CD4-positive, alpha-beta T cell treated with Interleukin-17A for 1 hour (primary cell): Measurements from ENCODE around the gene ZC3H7A.

ENCODE experiments used
- DNase-seq: peaks from one replicate; pipeline ENCODE4 v3.0.0-alpha.2; 2020

Gene ZC3H7A

DNA sequence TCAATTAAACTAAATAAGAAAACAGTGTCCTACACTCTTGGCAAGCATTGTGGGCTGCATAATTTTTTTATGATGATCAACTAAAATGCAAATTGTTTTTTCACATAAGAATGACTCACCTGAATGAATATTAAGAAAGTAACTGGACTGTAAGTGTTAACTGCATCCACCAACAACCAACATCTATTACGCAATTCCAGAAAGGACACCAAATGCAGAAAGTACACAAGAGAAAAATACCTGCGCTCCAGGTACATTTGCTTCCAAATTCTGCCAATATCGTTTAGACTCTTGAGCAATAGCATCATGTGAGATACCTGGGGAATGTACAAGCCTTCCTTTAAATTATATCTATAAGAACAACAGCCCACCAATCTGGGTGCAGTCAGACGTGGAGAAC is 34.6 kb downstream of the ZC3H7A start:
- DNase-seq = no peak

DNA sequence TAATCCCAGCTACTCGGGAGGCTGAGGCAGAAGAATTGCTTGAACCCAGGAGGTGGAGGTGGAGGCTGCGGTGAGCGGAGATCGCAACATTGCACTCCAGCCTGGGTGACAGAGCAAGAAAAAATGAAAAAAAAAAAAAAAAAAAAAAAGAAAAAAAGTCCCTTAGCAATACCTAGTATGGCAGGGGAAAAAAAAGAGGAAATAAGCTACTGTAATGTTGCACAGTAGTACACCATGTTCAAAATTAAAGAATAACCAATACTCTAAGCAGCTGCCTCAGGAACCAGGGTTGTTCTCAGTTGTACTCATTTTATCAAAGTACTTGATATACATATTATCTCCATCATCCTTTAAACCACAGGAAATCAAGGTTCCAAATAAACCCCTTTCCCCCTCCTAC is 37.1 kb downstream of the ZC3H7A start:
- no peak for DNase-seq

DNA sequence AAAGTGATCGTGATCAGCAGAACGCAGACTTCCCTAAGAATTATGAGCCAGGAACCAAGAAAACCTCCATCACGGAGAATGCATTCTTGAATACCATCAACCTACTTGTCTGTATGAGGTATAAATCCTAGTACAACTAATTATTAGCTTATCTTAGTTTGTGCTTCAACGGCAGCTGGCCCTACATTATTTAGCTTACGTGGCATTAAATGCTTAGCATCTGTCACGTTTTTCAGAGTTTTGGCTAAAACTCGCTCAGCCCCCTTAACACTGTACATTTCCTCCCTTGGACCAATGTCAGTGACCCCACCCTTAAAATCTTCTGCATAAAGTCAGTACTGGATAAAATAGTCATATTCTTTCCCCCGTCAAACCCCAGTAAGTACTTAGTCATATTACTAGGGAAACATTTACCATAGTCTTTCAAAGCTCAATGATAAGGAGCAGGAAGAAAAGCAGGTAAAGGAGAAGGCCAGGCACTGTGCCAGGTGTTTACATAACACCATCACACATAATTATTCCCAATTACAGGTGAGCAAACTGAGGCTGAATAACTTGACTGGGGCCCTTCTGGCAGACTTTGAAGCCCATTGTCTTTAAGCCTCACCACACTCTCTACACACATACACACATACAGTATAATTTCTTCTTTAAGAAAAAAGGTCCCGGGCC is 37.8 kb downstream of the ZC3H7A start:
- DNase-seq = no peak

DNA sequence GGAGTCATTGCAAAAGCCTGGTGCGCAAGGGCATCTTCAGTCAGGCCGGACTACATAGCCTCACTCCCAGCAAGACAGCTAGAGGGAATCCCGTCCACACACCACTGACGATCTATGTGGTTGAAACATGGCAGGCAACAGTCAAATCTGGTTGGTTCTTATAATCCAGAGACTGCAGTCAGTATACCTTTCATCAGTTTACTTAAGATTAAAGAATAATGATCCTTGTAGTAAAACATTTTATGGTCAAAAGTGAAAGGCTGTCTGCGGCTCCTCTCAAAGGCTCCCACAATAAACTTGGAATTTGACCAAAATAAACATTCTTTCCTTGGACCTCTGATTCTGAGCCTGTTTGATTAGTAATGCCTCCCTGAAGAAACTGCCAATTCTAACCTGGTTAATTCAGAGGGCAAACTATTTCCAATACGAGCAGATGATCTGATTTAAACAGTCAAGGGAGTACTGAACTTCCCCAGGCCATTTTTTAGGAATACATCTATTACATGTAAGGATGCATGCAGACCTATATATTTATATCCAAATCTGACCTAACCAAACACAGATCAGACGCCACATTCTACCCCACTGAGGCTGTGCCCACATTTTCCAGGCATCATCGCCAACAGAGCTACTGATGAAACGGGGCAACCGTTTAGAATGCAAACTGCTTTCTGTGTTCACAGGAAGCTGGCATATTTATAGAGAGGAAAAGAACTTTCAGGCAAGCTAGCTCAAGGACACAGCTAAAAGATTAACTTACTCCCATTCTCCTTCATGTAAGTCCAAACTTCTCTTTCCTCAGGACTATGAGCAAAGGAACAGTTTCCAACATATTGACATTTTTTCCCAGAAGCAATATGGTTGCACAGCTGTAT is 39.1 kb downstream of the ZC3H7A start:
- no peak for DNase-seq

DNA sequence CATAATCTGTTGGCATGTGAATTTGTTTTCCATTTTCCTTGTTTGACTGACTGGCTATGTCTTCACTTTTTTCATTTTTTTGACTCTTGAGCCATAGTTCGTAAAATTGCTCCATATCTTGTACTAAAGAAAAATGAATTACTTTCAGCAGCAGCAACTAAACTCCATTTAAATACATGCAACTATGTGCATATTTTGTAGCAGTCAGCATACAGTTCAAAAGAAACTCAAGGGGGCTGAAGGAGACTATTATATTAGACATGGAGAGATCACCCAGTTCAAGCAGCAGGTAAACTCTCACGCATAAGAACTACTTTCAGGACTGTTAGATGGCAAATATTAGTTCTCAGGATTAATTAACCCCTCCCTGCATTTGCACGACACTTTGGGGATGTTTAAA is 40.8 kb downstream of the ZC3H7A start:
- DNase-seq = no peak

DNA sequence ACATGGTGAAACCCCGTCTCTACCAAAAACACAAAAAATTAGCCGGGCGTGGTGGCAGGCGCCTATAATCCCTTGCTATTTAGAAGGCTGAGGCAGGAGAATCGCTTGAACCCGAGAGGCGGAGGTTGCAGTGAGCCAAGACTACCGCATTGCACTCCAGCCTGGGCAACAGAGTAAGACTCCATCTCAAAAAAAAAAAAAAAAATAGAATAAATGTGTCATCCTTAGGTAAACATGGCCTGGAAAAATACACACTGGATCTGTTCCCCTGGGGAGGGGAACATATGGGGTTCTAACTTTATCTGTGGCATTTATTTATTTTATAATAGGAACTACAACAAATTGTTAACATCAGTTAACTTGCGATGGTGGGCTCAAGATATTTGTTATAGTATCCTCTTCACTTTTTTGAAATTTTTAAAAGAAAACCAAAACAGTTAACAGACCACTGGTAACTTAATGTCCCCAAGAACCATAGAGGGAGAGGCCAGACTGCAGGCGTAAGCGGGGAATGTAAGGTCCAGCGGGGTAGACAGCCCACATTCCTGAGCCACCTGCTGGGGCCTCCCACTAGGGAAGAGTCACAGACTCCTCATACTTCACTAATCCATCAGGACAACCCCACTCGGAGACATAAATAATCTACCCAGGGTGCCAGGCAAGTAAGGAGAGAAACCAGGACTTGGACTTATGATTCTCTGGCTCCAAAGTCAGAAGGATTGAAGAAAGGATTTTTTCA is 41.9 kb downstream of the ZC3H7A start:
- DNase-seq = no peak

DNA sequence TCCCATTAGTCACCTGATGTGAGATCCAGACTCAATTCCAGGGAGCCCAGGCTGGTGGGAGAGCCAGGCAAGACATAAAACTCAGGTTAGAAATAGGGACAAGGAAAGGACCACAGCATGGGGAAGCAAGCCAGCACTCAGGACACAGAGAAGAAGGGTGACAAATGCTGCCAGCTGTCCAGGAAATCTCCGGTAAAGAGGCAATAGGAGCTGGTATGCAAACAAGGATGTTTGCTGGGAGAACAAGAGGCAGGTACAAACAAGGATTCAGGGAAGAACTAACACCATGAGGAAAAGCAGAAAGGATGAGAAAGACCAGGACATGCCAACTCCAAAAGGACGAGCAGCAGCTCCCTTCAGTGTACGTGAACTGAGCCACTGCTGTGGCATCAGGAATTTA is 44.2 kb downstream of the ZC3H7A start:
- DNase-seq = no peak

DNA sequence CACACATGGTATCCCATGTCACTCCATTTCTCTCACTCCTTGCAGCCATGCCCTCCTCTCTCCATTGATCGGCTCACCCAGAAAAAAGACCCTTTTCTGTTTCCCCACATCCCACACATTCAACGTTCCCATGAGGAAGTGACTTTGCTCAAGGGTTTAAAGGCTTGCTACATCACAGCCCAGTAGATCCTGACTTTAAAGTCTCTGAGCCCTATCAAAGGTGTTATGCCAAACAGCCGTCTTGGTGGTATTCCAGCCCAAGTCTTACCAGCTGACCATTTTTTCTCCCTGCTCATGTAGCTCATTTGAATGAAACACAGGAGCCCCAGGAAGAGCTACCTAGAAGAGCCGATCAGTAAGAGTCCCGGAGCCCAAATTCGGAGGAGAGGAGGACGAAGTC is 47.0 kb downstream of the ZC3H7A start:
- DNase-seq = no peak

DNA sequence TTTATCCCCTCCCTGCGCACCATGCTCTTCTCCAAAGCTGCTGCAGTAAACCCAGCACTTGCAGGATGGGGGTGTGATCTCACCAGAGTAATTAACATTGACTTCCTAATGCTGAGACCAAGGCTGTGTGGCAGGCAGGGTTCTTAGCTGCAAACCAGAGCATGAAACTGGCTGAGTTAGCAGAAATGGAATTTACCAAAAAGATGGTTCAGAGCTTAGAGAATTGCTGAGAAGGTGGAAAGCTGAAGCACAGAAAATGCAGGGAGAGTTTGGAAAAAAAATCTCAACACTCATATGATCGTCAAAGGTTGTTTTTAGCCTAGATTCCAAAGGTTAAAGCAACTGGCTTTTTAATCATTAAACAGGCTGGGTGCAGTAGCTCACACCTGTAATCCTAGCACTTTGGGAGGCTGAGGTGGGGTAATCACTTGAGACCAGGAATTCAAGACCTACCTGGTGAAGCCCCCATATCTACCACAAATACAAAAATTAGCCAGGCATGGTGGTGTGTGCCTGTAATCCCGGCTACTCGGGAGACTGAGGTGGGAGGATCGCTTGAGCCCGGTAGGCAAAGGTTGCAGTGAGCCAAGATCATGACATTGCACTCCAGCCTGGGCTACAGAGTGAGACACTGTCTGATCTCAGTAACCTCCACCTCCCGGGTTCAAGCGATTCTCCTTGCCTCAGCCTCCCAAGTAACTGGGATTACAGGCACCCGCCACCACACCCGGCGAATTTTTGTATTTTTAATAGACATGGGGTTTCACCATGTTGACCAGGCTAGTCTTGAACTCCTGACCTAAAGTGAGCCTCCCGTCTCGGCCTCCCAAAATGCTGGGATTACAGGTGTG is 48.4 kb downstream of the ZC3H7A start:
- no peak for DNase-seq

DNA sequence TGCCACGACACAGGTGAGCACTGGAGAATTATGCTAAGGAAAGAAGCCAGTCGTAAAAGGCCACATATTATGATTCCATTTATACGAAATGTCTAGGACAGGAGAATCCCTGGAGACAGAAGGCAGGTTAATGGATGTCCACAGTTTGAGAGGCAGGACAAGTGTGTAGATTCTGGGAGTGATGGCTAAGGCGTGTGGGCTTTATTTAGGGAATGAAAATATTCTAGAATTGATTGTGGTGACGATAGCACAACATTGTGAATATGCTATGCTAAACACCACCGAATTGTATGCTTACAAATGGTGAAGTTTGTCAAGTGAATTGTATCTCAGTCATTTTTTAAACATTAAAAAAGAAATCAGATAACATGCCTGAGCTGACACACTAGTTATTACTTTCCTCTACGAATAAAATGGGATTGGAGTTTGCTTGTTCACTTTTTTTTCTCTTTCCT is 49.1 kb downstream of the ZC3H7A start:
- DNase-seq = no peak

DNA sequence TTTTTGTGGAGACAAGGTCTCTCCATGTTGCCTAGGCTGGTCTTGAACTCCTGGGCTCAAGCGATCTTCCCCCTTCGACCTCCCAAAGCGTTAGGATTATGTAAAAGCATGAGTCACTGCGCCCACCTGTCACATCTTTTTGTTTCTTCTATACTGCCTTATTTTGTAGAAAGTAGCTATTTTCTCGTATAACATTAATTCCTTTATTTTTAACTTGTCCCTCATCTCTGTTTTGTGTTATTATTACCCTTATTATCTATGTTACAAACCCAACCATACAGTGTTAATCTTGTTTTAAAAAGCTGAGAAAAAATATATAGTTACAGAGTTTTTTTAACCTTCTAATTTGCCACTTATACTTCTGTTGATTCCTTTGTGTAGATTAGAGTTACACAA is 53.0 kb downstream of the ZC3H7A start:
- no peak for DNase-seq

DNA sequence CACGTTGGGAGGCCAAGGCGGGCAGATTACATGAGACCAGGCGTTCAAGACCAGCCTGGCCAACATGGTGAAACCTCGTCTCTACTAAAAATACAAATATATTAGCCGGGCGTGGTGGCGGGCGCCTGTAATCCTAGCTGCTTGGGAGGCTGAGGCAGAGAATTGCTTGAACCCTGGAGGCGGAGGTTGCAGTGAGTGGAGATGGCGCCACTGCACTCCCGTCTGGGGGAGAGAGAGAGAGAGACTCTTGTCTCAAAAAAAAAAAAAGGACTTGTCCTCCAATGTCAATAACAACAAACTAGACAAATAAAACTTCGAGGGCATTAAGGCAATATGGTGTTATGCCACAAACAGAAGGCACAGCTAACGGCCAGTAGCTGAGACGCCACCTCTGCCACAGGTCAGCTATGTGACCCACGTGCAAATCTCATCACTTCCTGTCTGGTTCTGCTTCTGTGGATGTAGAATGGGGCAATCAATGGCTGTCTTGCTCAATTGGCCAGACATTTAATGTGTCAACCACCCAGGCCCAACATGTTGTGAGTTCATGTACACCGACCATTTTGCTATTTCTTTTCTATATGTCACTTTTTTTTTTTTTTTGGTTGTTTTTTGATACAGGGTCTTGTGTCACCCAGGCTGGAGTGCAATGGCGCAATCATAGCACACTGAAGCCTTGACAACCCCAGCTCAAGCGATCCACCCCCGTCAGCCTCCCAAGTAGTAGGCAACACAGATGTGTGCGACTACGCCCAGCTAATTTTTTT is 53.6 kb downstream of the ZC3H7A start:
- DNase-seq = peak; percentile 65

DNA sequence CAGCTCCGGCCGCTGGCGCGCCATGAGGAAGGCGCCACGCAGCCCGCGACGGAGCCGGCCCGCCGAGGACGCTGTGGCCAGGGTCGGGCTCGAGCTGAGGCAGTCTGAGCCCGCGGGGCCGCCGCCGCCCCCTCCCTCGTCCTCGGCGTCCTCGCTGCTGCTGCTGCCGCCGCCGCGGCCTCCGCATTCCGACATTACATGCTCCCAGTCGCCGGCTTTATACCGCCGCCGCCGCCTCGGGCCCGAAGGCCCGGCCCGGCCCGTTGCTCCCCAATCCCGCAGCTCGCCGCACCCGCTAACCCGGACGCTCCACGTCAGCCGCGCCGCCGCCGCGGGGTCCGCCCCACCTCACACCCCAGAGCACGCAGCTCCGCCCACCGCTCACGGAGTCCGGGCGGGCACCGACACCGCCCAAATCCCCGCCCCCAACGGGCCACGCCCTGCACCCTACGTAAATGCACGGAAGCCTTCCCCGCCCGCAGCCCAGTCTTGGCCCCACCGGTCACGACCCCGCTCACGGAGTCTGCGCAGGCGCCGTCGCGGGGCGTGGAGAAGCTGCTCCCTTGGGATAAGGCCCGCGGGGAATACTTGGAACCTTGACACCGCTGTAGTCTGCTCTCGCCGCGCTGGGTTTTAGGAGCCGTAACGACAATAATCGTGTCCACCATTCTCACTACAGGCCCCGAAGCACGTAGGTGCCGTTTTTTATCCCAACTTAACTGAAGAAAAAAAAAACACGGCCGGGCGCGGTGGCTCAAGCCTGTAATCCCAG is 54.3 kb downstream of the ZC3H7A start, which contains the start of gene TXNDC11:
Gene TXNDC11, minus strand, starts transcription at position 322 of the 772 bp plus-strand sequence. Its CDS starts 127 bp downstream, at position 195.
- DNase-seq = peak; percentile 99

DNA sequence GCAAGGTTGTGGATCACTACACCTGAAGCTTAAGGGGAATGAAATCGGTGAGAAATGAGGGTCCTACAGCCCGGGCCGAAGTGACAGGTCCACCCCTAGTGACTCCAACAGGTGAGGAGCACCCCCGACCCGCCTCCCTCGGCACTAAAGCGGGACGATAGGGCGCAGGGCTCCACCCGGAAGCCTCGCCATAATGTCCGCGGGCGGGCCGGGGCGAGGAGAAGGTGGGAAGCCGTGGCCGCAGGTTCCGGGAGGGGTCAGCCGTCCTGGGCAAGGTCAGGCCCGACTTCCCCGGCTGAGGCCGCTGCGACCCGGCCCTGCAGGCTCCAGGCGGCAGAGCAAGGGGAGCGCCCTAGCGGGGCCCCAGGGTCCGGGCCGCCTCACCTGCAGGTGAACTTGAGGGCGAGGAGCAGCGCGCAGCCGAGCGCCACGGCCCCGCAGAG is 54.9 kb downstream of the ZC3H7A start:
- peak; percentile 48 for DNase-seq

DNA sequence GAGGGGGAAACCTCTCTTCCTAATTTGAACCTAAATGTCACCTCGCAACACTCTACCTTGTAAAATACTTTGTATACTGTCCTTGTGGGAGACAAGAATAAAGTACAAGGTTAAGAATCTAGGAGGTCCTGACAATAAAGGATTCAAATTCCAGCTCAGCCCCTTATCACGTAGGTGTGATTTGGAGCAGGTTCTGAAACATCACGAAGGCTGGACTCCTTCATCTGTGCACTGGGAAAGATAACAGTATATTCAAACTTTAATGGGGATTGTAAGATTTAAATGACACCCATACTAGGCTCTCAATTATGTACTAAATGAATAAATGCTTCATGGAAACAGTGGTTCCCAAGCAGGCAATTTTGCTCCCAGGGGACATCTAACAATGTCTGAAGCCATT is 56.5 kb downstream of the ZC3H7A start:
- no peak for DNase-seq

DNA sequence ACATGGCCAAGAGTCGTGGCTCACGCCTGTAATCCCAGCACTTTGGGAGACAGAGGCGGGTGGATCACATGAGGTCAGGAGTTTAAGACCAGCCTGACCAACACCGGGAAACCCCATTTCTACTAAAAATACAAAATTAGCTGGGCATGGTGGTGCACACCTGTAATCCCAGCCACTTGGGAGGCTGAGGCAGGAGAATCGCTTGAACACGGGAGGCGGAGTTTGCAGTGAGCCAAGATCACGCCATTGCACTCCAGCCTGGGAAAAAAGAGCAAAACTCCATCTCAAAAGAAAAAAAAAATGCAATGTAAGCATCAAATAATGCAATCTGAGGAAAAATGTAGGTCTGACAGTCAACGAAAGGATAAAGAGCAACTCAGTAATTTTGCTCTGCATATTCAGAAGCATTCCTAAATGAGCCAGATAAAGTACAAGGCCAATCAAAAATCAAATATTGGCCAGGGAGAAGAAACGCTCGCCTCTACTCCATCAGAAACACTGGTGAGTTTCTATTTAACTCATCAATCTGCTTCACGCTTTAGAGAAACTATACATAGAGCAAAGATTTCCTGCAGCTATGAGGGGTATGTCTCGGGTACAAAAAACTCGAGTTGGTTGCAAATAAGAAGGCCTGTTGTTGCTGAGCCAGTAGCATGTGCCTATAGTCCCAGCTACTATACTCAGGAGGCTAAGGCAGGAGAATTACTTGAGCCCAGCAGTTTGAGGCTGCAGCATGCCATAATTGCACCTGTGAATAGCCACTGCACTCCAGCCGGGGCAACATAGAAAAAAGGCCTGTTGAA is 58.1 kb downstream of the ZC3H7A start:
- no peak for DNase-seq

DNA sequence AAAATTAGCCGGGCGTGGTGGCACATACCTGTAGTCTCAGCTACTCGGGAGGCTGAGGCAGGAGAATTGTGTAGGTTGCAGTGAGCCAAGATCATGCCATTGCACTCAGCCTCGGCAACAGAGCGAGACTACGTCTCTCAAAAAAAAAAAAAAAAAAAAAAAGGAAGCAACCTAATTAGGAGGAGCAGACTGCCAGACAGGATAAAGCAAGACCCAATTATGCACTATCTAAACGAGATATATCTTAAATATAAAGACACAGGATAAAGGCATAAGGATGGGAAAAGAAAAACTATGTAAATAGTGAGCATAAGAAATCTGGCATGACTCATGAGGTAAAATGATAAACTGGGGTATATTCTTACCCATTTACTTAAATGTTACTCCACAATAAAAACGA is 59.3 kb downstream of the ZC3H7A start:
- DNase-seq = no peak

DNA sequence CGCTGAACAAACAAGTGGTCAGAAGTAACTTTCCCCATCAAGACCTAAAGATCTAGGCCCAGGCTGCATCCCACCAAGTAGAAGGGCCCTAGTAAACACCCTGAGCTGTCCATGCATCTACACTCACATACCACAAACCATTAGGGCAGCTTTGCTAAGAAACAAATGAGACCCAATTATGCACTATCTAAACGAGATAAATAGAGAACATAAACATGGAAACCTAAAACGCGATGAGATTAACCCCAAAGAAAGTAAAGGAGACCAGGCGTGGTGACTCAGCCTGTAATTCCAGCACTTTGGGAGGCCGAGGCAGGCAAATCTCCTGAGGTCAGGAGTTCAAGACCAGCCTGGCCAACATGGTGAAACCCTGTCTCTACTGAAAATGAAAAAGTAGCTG is 60.2 kb downstream of the ZC3H7A start:
- DNase-seq = no peak

DNA sequence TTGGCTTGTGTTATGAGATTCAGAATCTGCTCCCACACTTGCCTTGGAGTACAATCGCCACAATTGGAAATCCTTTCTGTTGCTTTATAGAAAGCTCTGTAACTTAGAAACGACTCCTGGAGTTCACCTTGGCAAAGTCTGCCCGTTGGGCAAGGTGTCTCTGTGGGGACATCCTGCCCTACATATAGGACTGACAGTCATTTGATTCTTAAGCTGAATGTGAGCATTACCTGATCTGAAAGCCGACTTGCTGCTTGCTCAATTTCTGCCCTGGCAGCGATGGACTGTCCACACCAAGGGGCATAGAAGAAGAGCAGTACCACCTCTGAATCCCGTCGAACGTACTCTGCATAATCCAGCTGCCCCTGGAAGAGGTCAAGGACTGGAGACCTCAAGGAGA is 61.3 kb downstream of the ZC3H7A start:
- DNase-seq = no peak

DNA sequence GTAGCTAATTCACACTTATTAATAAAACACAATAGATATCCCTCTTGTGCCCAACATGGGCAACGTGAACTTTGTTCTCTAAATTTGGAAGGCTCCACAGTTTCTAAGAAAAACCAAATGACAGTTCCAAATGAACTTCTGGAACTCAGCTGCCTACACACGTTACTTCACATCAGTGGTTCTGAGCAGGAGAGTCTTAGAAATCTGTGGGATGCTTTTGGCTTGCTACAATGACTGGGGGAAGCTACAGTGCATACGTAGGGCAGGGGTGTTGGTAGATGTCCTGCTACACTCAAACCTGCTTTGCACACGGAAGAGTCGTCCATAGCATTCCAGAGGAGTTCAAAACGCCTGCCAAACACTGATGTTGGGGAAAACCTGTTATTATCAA is 62.4 kb downstream of the ZC3H7A start:
- DNase-seq = no peak
